Skin of body (tissue), 2 donors: Measurements from ENCODE around the gene SNAI3. TPM values are rescaled to one million over a fixed set of nuclear protein-coding genes. Genes with fewer than 3 reads are reported as not detected.

Experiments
- DNase-seq: peaks from one replicate; lab custom pipeline; 2025; lab: John Stamatoyannopoulos, UW
- total RNA-seq: library from RNA; depleted of rRNA; stranded (reverse); fragments of >200 nt; gene quantifications from one replicate; pipeline ENCODE4 v1.2.3, GENCODE V29; 2014

SNAI3 gene
- total RNA-seq, 1 donor from 2014 or later: 0.79 TPM

DNA sequence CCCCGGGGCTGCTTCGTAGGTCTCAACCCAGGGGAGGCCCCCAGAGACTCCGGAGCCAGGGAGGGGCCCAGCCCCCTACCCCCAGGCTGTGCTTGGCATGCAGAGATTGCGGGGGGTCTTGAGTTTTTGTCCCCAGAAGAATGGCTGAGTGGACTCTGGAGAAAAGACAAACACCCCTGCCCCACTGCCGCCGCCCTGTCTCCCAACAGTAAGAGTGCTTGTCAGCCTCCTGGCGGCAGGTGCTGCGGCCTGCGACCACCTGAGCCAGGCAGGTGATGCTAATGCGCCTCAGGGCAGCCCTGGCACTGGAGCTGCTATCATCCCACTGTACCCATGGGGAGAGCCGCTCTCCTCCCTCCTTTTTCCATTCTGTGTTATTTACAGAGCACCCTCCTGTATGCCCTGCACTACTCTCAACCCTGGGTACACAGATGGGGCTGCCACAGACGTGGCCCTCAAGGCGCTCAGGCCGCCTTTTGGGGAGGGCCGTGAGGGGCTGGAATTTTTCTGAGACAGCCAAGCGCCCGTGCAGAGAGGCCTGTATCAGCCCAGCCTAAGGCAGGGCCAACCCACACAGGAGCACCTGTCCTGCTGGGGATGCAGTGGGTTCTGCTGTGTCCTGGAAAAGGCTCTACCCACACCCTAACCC is 50.5 kb downstream of the SNAI3 start:
- no peak for DNase-seq

DNA sequence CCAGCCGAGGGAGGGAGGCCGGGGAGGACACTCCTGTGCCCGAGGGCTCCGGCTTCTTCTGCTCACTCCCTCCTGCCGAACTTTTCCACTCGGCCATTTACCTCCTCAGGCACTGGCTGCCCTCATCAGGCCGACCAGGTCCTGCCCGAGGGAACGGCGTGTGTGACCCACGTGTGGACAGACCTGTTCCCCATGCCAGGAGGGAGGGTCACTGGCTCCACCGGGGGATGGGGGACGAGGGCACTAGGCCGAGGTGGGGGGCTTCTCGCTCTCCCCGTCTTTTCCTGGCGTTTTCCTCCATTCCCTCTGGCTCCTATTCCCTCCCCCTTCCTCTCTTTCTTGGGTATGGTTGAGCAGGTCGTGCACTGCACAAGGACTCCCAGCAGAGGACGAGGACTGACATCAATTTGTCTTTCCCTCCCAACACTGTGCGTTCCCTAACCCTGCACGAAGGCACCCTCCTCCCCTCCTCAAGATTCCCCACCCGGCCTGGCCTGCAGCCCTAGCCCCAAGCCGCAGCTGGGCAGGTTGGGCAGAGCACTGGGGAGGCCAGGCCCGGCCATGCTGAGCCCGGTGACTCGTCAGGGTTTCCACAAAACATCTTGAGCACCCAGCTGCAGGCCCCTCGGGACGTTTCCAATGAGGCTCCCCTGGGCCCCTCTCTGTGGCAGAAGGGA is 51.2 kb downstream of the SNAI3 start:
- no peak for DNase-seq

DNA sequence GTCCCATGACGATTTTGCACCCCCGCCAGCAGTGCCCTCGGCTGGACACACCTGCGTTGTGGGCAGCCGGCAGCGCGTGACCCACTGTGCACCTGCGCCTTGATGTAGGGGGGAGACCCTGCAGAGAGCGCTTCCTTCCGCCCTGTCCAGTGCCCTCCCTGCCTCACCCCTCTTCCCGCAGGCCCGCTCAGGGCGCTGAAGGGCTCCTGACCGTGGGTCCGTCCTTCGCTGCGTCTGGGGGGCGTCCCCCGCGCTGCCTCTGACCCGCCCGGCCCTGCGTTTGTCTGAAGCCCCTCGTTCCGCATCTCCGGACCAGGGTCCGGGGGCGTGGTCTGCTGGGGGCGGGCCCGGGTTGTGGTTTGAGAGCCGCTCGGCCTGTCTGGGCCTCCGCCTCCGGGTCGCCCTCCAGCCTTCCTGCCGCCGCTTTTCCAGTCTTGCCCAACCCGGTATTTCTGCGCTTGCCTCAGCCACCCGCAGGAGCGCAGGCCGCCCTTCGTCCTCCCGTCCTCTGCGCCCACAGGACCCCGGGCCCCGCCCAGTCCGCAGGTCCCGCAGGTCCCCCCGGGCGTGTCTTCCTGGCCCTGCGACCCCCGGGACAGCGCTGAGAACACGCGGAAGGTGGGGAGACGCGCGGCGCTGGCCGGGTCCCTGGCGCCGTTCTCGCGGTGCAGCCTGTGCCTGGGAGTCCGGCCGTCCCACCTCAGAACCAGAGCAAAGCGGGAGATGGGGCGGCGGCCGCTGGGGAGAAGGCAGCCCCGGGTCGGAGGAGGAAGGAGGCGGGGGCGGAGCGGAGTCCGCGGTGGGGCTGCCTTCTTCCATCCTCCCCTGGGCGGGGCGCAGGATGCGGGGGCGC is 51.9 kb downstream of the SNAI3 start:
- no peak for DNase-seq

DNA sequence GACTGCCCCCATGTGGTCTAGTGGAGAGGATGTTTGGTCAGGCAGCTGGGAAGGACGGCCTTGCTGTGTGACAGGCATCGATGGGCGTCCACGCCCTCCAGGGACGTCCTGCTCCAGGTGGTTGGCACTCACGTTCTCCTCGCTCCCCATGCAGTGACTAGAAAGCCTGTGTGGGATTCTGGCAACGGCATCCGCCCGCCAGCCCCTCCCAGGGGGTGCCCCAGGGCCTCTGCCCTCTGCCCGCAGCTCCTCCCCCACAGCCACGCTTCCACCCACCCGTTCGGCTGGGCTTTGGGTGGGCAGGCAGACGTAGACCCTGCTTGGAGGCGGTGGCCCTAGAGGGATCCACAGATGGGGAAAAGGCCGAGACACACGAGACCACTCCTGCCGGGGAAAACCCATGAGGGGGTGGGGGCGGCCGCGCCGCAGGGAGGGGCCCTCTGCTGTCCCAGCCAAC is 52.6 kb downstream of the SNAI3 start:
- no peak for DNase-seq

DNA sequence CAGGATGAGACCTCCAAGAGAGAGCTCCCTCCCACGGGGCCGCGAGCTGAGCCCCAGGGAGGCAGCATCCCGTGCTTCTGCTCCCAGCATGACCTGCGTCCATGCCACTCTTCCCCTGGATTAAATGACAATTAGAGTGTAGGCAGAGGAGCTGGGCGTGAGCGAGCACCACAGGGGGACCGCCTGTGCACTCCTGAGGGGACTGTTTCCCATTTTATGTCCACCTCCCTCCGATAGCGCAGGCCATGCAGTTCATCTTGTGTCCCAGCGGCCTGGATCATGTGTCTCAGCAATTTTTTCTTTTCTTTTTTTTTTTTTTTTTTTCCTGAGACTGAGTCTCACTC is 53.7 kb downstream of the SNAI3 start:
- DNase-seq: no peak

DNA sequence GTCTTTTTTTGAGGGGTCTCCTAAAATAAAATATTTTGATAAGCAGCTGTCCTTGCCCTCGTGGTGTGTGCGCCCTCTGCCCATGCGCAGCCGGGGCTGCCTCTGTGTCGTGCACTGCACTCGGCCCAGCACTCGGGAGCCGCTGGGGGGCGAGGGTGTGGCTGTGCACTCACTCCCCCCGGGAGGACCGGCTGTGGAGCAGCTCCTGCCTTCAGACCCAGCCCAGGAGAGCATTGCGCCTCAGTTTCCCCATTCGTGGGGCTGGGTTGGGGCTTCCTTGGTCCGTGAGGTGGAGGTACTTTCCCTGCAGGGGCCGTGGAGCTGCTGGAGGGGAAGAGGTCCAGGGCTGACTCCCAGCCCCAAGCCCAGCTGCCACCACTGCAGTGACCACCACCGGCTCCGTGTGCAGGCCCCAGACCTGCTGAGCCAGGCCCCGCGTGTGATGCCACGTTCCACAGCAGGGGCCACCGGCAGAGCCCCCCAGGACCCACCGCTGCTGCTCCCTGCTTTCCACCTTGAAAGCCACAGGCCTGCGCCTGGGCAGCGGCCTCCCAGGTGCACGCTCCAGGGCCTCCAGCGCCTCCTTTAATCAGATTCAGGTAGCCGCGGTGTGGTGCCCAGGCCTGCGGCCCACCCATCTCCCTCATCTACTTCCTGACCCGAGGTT is 54.3 kb downstream of the SNAI3 start:
- DNase-seq: no peak

DNA sequence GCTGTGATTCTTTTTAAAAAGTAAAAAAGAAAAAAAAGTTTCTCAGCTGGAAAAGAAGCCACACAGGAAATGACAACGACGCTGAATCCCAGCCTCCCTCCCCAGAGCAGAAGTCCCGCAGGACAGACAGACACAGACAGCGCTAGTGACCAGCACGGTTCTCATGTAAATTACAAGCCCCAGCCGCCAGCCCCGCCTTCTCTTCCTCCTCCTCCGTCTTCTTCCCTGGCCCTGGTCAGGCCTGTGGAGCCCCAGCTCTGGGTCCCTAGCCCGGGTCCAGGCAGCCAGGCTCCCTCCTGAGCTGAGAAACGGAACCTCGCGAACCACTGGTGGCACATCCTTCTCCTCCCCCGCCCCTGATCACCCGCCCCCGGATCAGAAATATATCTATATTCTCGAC is 54.9 kb downstream of the SNAI3 start:
- DNase-seq: no peak

DNA sequence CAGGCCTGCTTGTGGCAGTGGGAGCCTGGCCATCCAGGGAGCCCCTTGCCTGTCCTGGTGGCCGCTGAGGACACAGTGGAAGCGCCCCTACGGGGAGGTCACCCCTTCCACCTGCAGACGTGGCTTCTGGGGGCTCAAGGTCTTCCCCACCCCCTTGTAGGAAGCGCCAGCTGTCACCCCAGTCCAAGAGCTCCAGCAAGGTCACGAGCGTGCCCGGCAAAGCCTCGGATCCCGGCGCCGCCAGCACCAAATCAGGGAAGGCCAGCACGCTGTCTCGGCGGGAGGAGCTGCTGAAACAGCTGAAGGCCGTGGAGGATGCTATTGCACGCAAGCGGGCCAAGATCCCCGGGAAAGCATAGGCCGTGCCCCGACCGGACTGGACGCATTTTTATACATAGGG is 55.4 kb downstream of the SNAI3 start:
- DNase-seq: no peak

DNA sequence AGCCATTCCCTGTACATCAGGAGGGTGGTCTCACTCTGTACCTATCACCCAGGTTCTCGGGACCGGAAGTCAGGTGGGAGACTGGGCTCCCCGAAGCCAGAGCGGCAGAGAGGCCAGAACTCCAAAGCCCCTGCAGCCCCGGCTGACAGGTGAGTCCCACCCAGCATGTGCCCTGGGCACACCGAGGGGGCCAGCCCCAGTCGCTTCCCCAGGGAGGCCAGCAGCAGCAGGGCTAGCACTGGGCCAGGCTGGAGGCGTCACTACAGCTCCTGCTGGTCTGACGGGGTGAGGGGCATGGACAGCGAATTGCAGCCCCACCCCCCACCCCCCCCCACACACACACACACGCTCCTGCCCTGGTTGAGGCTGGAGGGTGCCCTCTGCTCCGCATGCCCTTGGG is 55.9 kb downstream of the SNAI3 start:
- no peak for DNase-seq

DNA sequence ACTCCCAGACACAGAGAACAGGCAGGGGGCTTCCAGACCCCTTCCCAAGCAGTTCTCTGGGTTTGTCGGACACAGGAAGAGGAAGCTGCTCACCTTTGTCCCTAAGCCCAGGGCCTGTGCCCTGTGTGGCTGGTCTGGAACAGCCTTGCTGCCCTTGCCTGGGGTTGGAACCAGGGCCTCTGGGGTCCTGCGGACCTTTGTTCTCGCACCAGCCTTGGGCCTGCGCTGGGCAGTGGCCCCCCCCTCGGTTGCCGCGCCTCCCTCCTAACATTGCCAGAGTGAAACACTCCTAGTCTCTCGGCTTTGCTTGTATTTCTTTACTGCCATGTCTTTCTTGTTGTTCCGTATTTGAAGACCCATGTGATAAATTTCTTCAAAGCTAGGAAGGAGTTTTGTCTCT is 56.5 kb downstream of the SNAI3 start:
- no peak for DNase-seq

DNA sequence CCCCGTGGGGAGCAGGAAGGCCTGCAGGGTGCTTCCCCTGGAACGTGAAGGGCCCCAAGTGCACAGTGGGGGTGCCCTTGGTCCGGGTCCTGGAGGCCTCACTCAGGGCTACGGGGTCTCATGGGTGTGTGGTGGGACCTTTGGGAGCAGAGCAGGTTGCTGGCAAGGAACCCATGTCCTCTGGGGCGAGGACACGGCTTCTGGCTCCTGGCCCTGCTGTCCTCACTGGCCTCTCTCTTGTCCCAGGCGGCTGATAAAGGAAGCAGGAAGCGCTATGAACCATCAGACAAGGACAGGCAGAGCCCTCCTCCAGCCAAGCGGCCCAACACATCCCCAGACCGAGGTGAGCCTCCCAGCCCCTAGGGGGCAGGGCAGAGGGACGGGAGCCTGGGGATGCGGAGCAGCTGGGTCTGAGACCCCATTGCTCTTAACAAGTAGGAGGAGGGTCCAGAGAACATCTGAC is 57.8 kb downstream of the SNAI3 start:
- peak; percentile 4 for DNase-seq

Other genes starting within 250 kb of the SNAI3 start
- 0.69 TPM for gene ZFPM1, start 233.2 kb downstream of the SNAI3 start, total RNA-seq
- 13.6 TPM for gene ZC3H18, start 116.1 kb downstream of the SNAI3 start, total RNA-seq
- gene IL17C, start 47.9 kb downstream of the SNAI3 start, total RNA-seq: 0.39 TPM
- gene CYBA, start 35.5 kb downstream of the SNAI3 start, total RNA-seq: 77.4 TPM
- 39.9 TPM for gene MVD, start 23.4 kb downstream of the SNAI3 start, total RNA-seq
- 9.7 TPM for gene RNF166, start 19.9 kb upstream of the SNAI3 start, total RNA-seq
- 5.5 TPM for gene CTU2, start 20.0 kb upstream of the SNAI3 start, total RNA-seq
- gene PIEZO1, start 98.7 kb upstream of the SNAI3 start, total RNA-seq: 84.4 TPM
- 7.9 TPM for gene CDT1, start 117.3 kb upstream of the SNAI3 start, total RNA-seq
- 31.4 TPM for gene APRT, start 125.4 kb upstream of the SNAI3 start, total RNA-seq
- gene GALNS, start 170.4 kb upstream of the SNAI3 start, total RNA-seq: 18.1 TPM
- 18.5 TPM for gene TRAPPC2L, start 170.6 kb upstream of the SNAI3 start, total RNA-seq
- gene PABPN1L, start 180.2 kb upstream of the SNAI3 start, total RNA-seq: not detected